22Rv1 (cell line): ENCODE data around the gene FRA10AC1.
A peak's percentile ranks its signal among the peaks of the same experiment; 100 is the strongest.

Experiments used
- CTCF ChIP-seq: fragments of 450-650 bp; IDR thresholded peaks from 2 replicates; pipeline ENCODE4 v1.5.1; 2017; ENCODE audit warnings: mild to moderate bottlenecking
- ZFX ChIP-seq: fragments of 450-650 bp; IDR thresholded peaks from 2 replicates; pipeline ENCODE4 v1.6.1; 2017; ENCODE audit warnings: antibody characterized with exemption, borderline replicate concordance

DNA sequence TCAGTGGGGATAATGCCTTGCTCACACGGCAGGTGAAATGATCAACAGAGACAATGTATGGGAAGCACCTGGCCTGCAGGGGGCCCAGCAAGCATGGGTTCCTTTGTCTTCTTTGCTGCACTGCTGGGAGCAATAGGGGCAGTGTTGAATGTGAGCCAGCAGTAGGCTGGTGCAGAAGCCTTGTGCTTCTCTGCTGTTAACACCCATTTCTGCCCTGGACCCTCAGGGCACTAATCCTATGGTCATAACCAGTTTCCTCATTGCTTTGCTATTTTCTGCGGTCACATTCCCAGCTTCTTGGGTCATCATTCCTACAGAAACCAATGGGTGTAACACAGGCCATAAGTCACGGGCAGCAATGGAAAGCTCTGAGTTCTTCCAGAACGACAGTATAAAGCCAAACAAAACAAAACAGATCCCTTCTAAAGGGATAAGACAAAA lies 44.5 kb upstream of the FRA10AC1 start:
- TF ChIP-seq CTCF (peak; percentile 70), ZFX (no peak)
